GM21447 (cell line): ENCODE measurements around the gene NUP85.
"Not testable (repeated sequence)": the region's sequence is repeated elsewhere in the genome, so short reads cannot be mapped to it uniquely, and the experiment has no call there.

Experiments used
- ATAC-seq: cut with Tn5 transposase; IDR thresholded peaks from one replicate; pipeline ENCODE4 v1.9.1; 2021; ENCODE audit not compliant: unreplicated experiment

The NUP85 gene

DNA sequence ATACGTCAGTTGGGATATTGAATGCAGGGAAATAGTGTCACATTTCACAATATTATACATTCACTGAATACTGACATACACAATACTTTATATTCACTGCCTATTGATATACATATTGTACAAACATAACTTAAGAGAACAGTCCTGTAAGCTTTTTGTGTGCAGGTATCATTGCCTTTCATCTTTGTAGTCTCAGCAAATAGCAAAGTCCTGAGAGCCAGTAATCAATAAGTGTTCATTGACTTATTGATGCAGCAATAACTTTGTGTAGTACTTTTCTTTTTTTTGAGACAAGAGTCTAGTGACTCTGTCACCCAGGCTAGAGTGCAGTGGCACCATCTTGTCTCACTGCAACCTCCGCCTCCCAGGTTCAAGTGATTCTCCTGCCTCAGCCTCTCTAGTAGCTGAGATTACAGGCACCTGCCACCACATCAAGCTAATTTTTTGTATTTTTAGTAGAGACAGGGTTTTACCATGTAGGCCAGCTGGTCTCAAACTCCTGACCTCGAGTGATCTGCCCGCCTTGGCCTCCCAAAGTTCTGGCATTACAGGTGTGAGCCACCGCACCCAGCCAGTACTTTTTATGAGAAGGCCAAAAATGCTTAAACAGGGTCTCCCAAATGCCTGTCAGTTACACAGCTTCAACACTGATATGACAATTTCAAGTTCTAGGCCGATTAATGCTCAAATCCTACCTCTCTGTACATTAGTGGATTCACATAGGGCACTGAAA is 5.4 kb upstream of the NUP85 start:
- no peak for ATAC-seq

DNA sequence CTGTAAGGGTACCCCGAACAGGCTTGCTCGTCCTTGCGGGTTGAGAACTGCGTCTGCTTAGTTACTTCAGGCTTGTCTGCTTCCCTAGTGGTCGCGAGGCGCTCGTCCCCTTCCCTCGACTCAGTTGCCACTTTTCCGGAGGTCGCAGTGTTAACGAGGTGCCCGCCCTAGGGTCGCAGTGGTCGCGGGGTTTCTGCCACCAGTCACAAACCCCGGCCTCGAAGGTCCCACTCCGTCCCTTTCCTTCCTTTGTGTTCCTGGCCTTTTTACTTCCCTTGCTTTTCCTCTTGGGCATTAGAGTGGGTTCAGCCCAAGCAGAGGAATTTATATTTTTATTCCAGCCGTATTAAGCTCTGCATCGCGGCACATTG is 299 bp downstream of the NUP85 start:
- ATAC-seq, result peak; percentile 11

DNA sequence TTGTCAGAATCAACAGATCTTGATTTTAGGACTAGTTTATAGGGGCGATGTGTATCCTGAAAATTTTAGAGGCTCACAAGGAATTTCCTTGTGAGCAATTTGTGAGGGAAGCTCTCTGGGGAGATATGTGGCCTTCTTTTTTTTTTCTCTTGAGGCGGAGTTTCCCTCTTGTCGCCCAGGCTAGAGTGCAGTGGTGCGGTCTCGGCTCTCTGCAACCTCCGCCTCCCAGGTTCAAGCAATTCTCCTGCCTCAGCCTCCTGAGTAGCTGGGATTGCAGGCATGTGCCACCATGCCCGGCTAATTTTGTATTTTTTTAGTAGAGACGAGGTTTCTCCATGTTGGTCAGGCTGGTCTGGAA is 1.6 kb downstream of the NUP85 start:
- not testable (repeated sequence) for ATAC-seq

DNA sequence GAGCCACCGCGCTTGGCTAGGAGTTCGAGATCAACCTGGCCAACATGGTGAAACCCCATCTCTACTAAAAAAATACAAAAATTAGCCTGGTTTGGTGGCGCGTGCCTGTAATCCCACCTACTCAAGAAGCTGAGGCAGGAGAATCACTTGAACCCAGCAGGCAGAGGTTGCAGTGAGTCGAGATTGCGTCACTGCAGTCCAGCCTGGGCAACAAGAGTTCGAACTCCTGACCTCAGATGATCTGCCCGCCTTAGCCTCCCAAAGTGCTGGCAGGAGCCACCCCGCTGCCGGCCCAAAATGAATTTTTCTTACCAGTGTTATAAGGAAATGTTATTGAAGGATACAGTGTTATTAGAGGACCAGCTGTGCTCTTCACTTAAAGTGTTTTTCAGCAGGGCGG is 2.3 kb downstream of the NUP85 start:
- ATAC-seq, result no peak

DNA sequence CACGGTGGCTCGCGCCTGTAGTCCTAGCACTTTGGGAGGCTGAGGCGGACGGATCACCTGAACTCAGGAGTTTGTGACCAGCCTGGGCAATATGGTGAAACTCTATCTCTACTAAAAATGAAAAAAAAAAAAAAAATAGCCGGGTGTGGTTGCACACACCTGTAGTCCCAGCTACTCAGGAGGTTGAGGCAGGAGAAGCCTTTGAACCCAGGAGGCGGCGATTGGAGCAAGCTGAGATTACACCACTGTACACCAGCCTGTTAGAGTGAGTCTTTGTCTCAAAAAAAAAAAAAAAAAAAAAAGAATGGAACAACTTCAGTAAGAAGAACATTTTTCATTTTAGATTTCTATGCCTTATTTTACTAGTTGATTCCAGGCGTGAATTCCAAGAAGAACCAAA is 2.7 kb downstream of the NUP85 start:
- ATAC-seq, result no peak

DNA sequence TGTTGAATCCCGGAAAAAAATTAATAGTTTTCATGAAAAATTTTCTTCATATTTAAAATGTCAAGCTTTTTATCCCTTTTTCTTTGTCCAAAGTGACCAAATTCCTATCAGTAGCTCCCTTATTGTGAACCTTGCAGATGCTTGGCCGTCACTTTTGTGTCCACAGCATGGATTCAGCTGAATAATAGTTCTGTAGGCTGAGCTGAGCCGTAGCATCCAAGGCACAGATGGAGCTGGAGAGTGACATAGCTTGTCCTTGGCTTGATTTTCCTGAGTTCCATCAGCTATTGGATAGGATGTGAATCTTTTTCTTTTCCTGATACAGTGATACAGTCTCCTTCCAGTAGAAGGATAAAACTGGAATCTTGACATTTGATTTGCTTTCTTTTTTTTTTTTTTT is 3.6 kb downstream of the NUP85 start:
- no peak for ATAC-seq

DNA sequence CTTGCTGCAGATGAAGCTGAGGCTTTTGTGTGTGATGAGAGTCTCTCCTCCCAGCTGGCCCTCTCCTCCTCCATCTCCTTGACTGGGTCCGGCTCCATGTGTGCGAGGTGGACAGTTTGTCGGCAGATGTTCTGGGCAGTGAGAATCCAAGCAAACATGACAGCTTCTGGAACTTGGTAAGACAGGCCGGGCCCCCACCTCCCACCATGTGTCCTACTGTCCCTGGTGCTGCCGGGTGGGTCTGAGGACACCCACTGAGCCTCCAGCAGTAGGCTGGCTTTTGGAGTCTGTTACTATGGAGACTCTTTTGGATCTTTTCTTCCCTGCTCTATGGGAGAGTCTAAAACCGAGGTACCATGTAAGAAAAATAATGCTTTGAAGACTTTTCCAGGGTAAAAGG is 12.7 kb downstream of the NUP85 start:
- no peak for ATAC-seq

DNA sequence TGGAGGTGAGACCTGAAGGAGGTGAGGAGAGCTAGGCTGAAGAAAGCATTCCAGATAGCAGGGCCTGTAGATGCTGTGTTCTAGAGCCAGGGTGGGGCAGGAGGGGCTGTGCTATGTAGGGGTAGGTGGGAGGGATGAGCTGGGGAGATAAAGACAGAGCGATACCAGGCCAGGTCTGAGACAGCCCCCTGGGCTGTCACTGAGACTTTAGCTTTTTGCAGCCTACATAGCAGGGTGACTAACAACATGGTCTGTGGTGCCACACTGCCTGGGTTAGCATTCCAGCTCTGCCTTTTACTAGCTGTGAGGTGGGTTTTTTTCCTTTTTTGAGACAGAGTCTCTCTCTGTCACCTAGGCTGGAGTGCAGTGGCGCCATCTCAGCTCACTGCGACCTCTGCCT is 14.3 kb downstream of the NUP85 start:
- ATAC-seq, result no peak

DNA sequence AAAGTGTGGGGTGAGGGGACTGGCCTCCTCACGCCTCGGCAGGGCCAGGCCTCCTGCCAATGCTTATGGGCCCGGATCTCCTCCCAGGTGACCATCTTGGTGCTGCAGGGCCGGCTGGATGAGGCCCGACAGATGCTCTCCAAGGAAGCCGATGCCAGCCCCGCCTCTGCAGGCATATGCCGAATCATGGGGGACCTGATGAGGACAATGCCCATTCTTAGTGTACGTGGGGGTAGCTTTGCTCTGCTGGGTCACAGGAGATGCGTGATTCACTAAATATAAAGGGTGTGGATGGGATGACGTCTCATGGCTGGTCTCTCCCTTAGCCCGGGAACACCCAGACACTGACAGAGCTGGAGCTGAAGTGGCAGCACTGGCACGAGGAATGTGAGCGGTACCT is 19.5 kb downstream of the NUP85 start:
- ATAC-seq, result no peak

DNA sequence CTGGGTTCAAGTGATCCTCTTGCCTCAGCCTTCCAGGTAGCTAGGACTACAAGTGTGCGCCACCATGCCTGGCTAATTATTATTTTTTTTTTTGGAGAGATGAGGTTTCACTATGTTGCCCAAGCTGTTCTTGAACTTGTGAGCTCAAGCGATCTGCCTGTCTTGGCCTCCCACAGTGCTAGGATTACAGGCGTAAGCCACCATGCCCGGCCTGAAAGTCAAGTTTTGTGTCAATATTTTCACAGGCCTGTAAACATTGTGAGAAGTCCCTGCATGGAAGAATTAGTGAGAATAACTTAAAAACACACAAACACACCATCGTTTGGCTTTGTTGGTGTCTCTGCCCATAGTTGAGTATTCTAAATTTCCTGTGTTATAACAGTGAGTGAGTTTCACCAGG is 22.2 kb downstream of the NUP85 start:
- ATAC-seq, result no peak

DNA sequence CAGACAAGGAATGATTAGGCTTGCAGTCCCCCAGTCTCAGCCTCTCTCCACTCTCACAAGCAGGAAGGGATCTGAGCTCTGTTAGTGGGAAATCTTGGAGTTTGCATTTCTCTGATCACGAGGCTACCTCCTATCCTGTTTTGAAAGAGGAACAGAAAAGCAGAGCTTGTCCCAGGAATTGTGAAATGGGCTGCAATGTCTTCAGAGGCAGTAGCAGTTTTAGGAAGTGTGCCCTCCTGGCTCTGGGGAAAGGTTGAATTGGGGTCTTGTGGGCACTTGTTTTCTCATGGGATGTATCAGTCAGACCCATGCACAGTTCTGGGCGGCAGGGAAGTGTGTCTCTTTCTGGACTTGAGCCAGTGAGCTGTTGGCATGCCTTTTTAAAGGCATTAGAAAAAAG is 22.8 kb downstream of the NUP85 start:
- ATAC-seq, result no peak

DNA sequence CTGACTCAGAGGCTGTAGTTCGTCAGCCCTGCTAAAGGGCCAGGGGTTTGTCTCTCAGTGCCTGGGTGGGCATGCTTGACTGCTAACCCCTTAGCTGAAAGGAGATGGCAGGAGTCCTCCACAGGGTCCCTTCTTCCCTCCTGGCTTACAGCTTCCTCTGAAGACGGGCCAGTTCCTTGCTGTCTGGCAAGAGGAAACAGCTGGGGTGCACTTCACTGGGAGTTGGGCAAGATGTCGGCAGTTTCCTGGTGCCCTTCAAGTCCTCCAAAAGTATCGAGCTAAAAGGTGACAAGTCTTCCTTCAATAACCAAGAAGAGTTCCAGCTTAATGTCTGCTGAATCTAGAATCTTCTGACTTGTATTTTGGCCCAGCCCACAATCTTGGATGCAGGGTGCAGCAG is 23.4 kb downstream of the NUP85 start:
- ATAC-seq, result no peak

DNA sequence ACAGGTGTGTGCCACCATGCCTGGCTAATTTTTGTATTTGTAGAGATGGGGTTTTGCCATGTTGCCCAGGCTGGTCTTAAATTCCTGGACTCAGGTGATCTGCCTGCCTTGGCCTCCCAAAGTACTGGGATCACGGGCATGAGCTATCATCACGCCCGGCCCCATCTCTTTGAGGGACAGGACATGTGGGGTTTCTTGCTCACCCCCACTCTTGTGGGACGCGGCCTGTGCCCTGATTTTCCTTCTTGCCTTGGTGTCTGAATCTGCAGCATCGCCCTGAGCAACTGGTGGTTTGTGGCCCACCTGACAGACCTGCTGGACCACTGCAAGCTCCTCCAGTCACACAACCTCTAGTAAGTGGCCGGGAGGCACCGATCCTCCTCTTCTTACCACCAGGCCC is 25.6 kb downstream of the NUP85 start:
- no peak for ATAC-seq

DNA sequence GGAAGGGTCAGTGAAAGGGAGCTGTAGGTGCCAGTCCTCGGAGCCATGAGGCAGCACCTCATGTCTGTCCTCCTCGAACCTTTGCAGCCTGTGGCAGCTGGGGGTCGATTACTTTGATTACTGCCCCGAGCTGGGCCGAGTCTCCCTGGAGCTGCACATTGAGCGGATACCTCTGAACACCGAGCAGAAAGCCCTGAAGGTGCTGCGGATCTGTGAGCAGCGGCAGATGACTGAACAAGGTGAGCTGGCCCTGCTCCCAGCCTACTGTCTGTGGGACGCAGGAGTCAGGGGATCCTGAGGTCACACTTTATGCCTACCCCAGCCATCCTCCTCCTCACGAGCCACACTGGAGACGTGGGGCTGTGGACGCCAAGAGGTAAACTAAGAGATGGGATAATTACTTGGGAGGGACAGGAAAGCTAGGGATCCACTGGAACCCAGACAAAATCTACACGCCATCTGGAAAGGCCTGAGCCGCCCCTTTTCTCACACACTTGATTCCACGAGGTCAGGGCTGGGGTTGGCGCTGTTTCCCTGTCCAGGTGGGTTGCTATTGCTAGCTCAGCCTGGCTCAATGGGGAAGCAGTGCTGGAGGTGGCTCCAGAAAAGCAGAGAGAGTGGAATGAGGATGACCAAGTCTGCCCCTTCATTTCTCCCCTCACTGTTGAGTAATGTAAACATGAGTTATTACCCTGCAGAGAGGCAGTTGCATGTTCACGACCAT is 26.4 kb downstream of the NUP85 start:
- no peak for ATAC-seq

DNA sequence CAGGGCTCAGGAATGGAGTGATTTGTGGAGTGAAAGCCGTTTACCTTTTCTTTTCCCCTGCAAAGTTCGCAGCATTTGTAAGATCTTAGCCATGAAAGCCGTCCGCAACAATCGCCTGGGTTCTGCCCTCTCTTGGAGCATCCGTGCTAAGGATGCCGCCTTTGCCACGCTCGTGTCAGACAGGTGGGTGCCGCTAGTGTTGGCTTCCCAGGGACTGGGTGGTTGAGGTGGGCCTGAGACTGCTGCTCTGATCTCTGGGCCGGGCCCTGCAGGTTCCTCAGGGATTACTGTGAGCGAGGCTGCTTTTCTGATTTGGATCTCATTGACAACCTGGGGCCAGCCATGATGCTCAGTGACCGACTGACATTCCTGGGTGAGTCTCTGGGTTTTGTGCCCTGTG is 27.3 kb downstream of the NUP85 start:
- ATAC-seq, result no peak

DNA sequence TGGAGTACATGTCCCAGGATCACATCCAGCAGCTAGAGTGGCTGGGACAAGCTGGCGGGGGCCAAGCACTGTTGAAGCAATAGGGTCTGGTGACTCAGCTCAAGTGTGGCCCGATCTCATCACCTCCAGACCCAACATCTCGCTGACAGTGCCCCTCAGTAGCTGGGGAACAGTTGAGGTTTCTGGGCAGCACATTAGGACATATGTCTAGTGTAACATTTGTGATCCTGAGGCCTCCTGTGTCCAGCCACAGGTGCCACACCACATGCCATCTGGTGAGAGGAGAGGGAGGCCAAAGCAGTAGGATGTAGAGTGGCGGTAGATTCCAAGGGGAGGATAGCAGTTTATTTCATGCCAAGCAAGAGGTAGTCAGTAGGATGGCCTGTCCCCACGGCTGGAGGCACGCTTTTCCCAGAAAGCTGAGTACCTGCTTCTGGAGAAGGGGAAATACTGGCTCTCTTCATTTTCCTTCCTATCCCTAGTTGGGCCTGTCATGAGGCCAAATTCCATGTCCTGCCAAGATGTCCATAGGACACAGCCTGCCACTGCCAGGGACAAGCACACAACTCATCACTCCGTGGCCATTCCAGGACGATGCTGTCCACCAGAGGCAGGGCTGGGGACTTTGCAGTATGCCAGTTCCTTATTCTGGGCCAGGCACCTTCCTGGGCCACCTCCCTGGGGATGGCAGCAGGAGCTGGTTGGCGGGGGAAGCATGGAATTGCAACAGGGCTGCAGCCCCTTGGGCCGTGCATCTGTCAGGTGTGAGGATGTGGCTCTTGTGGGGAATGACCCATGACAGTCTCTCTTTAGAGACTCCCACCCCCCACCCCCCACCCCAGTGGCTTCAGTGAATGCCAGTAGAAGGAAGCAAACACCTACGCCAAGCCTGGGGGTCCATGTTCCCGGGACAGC is 31.9 kb downstream of the NUP85 start:
- no peak for ATAC-seq

DNA sequence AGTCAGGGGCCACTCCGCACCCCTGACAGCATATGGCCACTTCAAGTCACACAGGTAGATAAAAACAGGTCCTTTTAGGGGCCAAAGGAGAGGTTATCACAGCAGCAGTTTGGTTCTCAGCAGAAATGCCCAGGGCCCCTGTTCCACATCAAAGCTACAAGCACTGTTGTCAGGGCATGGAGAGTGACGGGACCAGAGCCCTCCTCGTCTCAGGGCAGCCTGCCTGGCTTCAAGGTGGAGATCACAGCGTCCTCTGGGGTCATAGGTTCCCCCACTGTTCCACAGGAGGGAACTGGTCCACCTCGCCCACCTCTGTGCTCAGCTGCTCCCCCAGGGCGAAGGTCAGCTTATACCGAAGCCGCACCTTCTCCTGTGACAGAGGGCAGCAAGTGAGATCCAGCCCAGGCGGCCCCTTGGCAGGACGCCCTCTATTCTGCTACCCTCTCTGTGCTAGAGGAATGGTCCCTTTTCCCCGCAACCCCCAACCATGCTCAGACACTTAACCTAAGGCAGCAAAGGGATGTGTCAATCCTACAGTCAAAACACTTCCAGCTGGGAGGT is 32.6 kb downstream of the NUP85 start:
- ATAC-seq, result no peak

DNA sequence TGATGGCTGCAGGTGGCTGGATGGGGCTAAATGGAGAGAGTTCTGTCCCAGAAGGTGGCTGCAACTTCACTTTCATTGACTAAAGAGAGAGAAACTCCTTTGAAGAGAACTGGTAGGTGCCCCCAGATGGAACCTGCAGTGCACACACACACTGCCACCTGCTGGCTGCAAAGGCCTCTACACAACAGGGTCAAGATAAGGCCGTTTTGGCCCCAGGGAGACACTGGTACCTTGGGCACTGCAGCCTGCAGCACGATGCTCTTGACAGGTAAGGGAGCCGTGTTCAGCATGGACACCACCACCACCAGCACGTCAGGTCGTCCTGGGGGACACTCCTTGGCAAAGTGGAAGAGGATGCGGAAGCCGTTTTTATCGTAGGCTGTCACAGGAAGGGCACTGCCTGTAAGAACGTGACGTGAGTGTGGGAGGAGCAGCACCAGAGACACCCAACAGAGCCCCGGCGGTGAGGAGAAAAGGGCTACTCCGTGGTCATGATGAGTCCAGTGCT is 33.3 kb downstream of the NUP85 start:
- ATAC-seq, result no peak

DNA sequence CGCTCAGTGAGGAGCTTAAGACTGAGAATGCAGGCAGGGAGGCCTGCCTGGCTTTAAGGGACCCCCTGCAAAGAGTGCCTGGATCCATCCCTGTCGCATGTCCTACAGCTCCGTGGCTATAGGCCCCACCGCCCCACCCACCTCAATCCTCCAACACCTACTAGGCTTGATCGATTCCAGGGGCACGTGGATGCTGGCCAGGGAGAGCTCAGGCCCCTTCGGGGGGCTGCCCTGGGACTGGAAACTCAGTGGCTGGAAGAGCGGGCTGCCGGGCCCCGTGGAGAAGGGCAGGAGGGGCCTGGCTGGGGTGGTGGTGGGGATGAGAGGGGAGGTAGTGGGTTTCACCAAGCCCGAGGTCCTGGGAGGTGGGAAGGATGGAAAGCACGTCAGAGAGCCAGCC is 33.7 kb downstream of the NUP85 start:
- no peak for ATAC-seq

DNA sequence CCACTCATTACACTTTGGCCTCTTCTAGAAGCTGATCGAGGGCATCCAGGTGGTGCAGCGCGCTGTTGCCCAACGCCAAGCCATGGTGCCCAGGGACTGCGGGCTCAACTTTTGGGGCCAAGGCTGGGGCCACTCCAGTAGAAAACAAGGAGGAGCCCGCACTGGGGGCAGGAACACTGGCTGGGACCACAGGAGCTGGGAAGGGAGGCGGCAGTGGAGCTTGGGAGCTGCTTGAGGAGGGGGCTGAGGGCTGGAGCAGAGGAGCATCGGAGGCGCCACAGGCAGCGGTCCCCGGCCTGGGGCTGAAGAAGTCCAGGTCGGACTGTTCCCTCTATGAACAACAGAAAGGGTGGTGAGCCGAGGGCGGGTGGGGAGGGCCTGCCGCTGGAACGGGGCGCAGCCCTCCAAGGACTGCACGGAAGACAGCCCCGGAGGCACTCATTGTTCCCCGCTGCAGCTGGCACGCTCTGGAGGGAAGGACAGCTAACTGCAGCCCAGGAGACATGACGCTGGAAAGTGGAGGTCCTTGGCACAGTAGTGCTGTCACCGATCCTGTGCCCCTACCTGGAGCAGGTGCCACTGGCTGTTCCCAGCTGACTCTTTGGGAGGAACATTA is 34.4 kb downstream of the NUP85 start:
- ATAC-seq, result no peak
